ENCODE measurements around the gene CAPNS1.

The CAPNS1 gene

GRCh38 chr19:36099166-36099785 is 40.6 kb upstream of the CAPNS1 start:
- H2AFZ ChIP-seq (ENCODE audit: low read length), result no peak overlapping the region
- no peaks in the 10 kb centered on the region for H3F3A ChIP-seq (ENCODE audit: insufficient read depth, low read length)
- H3K4me3 ChIP-seq (ENCODE audit: low read length), result no peak overlapping the region
- no peaks in the 10 kb centered on the region for H4K20me1 ChIP-seq (ENCODE audit: insufficient read depth, low read length)
- no peaks in the 10 kb centered on the region for H3K27me3 ChIP-seq (replicated peaks; ENCODE audit: insufficient read depth, low read length)
- H3K36me3 ChIP-seq (replicated peaks; ENCODE audit: insufficient read depth, low read length), result no peaks in the 10 kb centered on the region
- no peak overlapping the region for H3K27ac ChIP-seq (ENCODE audit: low read length)
- no peak overlapping the region for H3K9ac ChIP-seq (ENCODE audit: low read length)
- H3K4me1 ChIP-seq (ENCODE audit: low read length), result no peaks in the 10 kb centered on the region
- no peak for DNase-seq
- H3K9me2 ChIP-seq (replicated peaks; ENCODE audit: insufficient read depth, low read length), result no peaks in the 10 kb centered on the region
- H3K4me2 ChIP-seq (ENCODE audit: low read depth, low read length), result no peak overlapping the region
- TF ChIP-seq EZH2 (optimal IDR thresholded peaks at IDR 0.05; ENCODE audit: low read depth, low read length), result no peak
- no peaks in the 10 kb centered on the region for H3K79me2 ChIP-seq (ENCODE audit: low read length)
- no peaks in the 10 kb centered on the region for H3K9me3 ChIP-seq (replicated peaks; ENCODE audit: insufficient read depth, low read length)

GRCh38 chr19:36100476-36100875 is 39.4 kb upstream of the CAPNS1 start:
- no peaks in the 10 kb centered on the region for H3F3A ChIP-seq (ENCODE audit: insufficient read depth, low read length)
- DNase-seq, result no peak
- no peaks in the 10 kb centered on the region for H4K20me1 ChIP-seq (ENCODE audit: insufficient read depth, low read length)
- H3K27ac ChIP-seq (ENCODE audit: low read length), result no peak overlapping the region
- no peaks in the 10 kb centered on the region for H3K9me2 ChIP-seq (replicated peaks; ENCODE audit: insufficient read depth, low read length)
- no peaks in the 10 kb centered on the region for H3K36me3 ChIP-seq (replicated peaks; ENCODE audit: insufficient read depth, low read length)
- no peak overlapping the region for H3K4me2 ChIP-seq (ENCODE audit: low read depth, low read length)
- H2AFZ ChIP-seq (ENCODE audit: low read length), result no peak overlapping the region
- no peak overlapping the region for H3K4me3 ChIP-seq (ENCODE audit: low read length)
- H3K79me2 ChIP-seq (ENCODE audit: low read length), result no peaks in the 10 kb centered on the region
- H3K9ac ChIP-seq (ENCODE audit: low read length), result no peak overlapping the region
- no peaks in the 10 kb centered on the region for H3K27me3 ChIP-seq (replicated peaks; ENCODE audit: insufficient read depth, low read length)
- no peaks in the 10 kb centered on the region for H3K9me3 ChIP-seq (replicated peaks; ENCODE audit: insufficient read depth, low read length)
- TF ChIP-seq EZH2 (optimal IDR thresholded peaks at IDR 0.05; ENCODE audit: low read depth, low read length) (no peak), CTCF (IDR thresholded peaks at IDR 0.05; ENCODE audit: low read length) (no peak), EZH2phosphoT487 (IDR thresholded peaks at IDR 0.05; ENCODE audit: low read length) (no peak)
- H3K4me1 ChIP-seq (ENCODE audit: low read length), result no peaks in the 10 kb centered on the region

DNA sequence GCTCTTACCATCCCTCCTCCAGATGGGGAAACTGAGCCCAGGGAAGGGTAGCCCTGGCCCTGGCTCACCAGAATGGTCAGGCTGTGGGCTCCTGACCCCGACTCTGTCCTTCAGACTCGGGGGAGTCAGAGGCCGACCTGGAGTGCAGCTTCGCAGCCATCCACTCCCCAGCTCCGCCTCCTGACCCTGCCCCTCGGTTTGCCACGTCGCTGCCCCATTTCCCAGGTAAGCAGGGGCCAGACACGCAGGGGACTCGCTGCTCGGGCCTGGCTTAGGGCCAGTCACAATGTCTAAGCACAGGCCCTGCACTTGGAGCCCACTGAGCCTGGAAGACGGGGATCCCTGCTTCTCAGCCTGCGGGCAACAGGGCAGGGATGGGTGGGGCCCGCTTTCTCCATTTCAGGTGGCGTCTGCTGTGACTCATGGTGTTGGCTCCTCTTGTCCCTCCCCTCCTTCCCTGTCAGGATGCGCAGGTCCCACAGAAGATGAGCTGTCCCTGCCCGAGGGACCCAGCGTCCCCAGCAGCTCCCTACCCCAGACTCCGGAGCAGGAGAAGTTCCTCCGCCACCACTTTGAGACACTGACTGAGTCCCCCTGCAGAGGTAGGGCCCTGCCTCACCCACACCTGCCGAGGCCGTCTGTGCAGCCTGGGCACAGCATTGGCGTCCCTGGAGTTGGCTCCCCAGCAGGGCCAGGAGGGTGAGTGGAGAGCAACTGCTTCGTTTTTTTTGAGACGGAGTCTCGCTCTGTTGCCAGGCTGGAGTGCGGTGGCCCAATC is 38.1 kb upstream of the CAPNS1 start:
- Histone ChIP-seq H3K4me1 (ENCODE audit: low read length) (no peaks in the 10 kb centered on the region), H3K27ac (ENCODE audit: low read length) (no peak overlapping the region), H4K20me1 (ENCODE audit: insufficient read depth, low read length) (no peaks in the 10 kb centered on the region), H3K27me3 (replicated peaks; ENCODE audit: insufficient read depth, low read length) (no peaks in the 10 kb centered on the region), H2AFZ (ENCODE audit: low read length) (no peak overlapping the region), H3K9me2 (replicated peaks; ENCODE audit: insufficient read depth, low read length) (no peaks in the 10 kb centered on the region), H3K36me3 (replicated peaks; ENCODE audit: insufficient read depth, low read length) (no peaks in the 10 kb centered on the region), H3K4me2 (ENCODE audit: low read depth, low read length) (no peak overlapping the region), H3F3A (ENCODE audit: insufficient read depth, low read length) (no peaks in the 10 kb centered on the region; the same call in 1 of the 2 replicates), H3K9me3 (replicated peaks; ENCODE audit: insufficient read depth, low read length) (no peaks in the 10 kb centered on the region), H3K9ac (ENCODE audit: low read length) (no peak overlapping the region), H3K4me3 (ENCODE audit: low read length) (no peak overlapping the region), H3K79me2 (ENCODE audit: low read length) (no peaks in the 10 kb centered on the region)
- no peak for DNase-seq
- TF ChIP-seq CTCF (IDR thresholded peaks at IDR 0.05; ENCODE audit: low read length) (no peak), EZH2 (optimal IDR thresholded peaks at IDR 0.05; ENCODE audit: low read depth, low read length) (no peak)
